Measurements from ENCODE around the gene TNRC18.
"Not testable (repeated sequence)": the region's sequence is repeated elsewhere in the genome, so short reads cannot be mapped to it uniquely, and the experiment has no call there.

Gene TNRC18

GRCh38 chr7:5349437-5350173 is 74.0 kb downstream of the TNRC18 start:
- DNase-seq: no peak

DNA sequence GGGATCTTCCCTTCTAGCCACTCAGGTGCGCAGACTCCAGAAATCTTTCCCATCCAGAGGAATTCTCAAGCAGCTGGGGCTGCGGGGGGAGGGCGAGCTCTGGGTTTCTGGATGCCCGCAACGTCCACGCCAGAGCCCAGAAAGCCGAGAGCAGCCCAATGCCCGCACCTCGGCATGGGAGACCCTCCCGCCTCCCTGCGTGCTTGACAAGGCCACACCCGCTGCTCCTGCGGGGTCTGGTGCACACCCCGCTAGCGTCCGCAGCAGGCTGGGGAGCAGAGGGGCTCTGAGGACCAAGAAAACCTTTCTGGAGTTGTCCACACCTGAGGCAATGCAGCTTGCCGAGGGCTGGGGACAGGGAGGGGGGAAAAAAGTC is 74.6 kb downstream of the TNRC18 start:
- DNase-seq: no peak

DNA sequence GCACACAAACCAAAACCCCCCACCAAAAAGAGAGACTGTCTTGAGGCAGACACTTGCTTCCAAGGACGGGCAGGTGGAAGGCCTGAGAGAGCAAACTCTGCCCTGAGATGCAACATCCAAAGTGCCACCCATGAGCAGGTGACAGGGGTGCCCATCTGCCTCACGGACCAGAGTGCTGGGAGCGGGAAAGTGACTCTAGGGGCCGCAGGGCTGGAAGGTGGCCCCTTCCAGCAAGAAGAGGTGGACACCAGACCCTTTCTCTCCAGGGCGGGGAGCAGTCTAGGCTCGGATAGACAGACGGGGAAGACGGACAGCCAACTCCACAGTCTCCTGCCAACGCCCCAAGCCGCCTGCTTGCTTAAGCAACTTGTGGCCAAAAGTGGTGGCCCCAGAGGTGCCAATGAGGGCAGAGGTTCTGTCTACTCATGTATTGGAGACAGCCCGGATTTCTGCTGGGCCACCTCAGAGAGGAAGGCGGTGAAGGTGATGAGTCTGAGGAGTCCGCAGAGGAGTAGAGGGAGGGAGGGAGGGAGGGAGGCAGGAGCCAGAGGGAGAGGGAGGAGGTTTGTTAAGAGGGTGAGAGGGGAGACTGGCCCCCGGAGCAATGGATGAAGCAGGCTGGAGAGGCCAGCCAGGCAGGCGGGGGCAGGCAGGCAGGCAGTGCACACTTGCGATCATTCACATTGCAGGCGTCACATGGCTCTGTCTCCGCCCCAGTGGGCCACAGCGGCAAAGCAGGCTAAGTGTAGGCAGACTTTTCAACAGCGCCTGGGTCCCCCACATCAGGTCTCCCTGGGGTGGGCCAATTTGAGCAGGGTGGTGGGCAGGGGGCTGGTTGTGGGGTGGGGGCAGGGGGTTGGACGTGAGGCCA is 75.3 kb downstream of the TNRC18 start:
- no peak for DNase-seq

- no peak for DNase-seq
Observed at GRCh38 chr7:5345671-5346070, 78.0 kb downstream of the TNRC18 start.

- DNase-seq: no peak
Observed at GRCh38 chr7:5345171-5345570, 78.5 kb downstream of the TNRC18 start.

GRCh38 chr7:5344342-5344741 is 79.3 kb downstream of the TNRC18 start:
- DNase-seq: no peak

GRCh38 chr7:5343884-5344283 is 79.8 kb downstream of the TNRC18 start:
- DNase-seq: no peak

DNA sequence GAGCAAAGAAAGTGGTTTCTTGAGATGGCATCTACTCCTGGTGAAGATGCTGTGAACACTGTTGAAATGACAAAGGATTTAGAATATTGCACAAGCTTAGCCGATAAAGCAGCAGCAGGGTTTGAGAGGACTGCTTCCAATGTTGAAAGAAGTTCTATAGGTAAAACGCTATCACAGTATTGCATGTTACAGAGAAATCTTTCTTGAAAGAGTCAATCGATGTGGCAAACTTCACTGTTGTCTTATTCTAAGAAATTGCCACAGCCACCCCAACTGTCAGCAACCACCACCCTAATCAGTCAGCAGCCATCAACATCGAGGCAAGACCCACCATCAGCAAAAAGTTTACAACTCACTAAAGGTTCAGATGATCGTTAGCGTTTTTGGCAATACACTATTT is 81.0 kb downstream of the TNRC18 start:
- no peak for DNase-seq

- DNase-seq: no peak
Observed at GRCh38 chr7:5339955-5340354, 83.7 kb downstream of the TNRC18 start.

GRCh38 chr7:5337047-5337446 is 86.6 kb downstream of the TNRC18 start:
- DNase-seq: no peak

GRCh38 chr7:5334671-5335070 is 89.0 kb downstream of the TNRC18 start:
- DNase-seq: no peak

DNA sequence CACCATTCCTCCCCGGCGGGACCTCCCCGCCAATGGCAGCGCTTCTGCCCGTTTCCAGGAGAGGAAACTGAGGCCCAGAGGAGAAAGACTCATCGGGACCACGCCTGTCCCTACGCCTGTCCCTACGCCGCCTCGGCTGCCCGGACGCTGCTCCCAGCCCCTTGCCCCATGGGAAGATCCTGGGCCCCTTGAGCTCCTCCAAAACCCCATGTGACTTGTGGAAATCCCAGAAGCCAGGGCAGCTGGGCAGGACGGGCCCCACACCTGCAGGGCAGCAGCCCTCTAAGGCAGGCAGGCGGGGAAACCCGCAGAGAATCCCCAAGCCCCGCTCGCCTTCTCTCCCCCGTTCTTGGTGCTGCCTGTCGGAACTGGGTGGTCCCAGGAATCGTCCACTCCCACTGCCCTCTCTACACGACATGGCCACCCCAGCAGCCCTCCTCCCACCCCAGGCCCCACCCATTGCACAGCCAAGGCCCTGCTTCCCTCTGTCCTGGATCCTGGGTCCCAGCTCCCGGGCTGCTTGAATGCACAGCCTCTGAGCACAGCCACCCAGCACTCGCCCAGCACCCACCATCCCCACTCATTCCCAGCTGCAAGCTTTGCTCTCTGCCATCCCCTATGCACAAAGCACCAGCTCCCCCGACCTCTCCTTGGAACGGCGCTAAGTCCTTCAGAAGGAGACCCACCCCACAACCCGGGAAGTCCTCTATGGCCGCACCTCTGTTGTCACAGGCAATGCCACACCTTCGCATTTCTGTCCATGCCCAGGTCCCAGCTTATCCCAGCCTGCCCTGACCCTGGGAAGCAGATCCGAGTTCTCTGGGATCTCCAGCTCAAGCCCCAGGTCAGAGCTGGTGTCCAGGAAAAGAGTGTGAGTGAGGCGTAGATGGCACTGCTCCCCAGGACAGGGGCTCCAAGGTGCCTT is 90.3 kb downstream of the TNRC18 start:
- no peak for DNase-seq

- DNase-seq: no peak
Observed at GRCh38 chr7:5332579-5332978, 91.1 kb downstream of the TNRC18 start.

- DNase-seq: no peak
Observed at GRCh38 chr7:5330288-5330687, 93.3 kb downstream of the TNRC18 start.

GRCh38 chr7:5324961-5325360 is 98.7 kb downstream of the TNRC18 start:
- no peak for DNase-seq

DNA sequence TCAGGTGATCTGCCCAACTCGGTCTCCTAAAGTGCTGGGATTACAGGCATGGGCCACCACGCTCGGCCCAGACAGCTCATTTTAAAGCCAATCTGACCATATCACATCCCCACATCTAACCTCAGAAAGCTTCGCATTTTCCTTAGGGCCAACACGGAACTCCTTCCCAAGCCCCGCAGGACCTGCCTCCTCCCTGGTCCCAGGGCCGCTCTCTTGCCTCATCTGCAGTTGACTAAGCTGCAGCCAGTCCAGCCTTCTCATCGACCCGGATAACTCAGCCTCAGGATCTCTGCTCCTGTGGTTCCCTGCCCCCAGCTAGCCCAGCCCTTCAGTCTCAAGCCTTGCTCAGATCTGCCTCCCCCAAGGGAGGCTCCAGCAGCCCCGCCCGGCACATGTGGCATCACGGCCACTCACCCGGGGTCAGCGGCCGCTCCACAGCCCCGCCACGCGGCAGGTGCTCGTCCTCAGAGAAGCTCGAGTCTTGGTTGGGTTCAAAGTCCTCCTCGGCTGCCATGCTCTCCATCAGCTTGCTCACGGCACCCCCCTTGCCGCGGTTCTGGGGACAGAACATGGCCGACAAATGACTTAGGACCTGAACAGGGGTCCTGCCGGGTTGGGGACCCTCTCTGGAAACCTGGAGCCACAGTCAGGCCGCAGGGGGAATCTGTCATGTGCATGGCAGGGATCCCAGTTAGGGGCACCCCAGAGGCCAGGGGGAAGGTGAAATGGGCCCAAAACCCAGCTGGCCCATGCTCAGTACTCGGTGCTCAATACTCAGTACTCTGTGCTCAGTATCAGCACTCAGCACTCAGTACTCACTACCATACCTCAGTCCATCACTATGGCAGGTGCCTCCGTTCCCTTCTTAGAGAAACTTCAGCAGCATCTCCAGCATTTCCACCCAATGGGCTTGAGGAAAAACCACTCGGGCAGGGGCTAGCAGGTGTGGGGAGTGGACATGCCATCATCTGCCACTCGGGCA is 99.5 kb downstream of the TNRC18 start:
- DNase-seq: not testable (repeated sequence)

GRCh38 chr7:5322621-5323410 is 100.8 kb downstream of the TNRC18 start:
- no peak for DNase-seq

GRCh38 chr7:5320802-5321396 is 102.7 kb downstream of the TNRC18 start:
- no peak for DNase-seq

- no peak for DNase-seq
Observed at GRCh38 chr7:5320391-5320790, 103.2 kb downstream of the TNRC18 start.

- DNase-seq: not testable (repeated sequence)
Observed at GRCh38 chr7:5318613-5319012, 105.0 kb downstream of the TNRC18 start.
